GM19023 (cell line): ENCODE data around the gene CCNI.

Experiments
- ATAC-seq: cut with Tn5 transposase; IDR thresholded peaks from one replicate; pipeline ENCODE4 v1.9.1; 2021; ENCODE audit warnings: mild to moderate bottlenecking, moderate library complexity; ENCODE audit not compliant: unreplicated experiment

Gene CCNI

GRCh38 chr4:77007358-77008230, 68.2 kb downstream of the CCNI start:
- ATAC-seq = peak; percentile 90

- peak; percentile 24 for ATAC-seq
Measured at GRCh38 chr4:77006753-77007353, 68.9 kb downstream of the CCNI start.

- ATAC-seq = no peak
Measured at GRCh38 chr4:77003400-77003799, 72.4 kb downstream of the CCNI start.

GRCh38 chr4:77002321-77003107, 73.3 kb downstream of the CCNI start:
- no peak for ATAC-seq

- ATAC-seq = no peak
Measured at GRCh38 chr4:77001907-77002306, 73.9 kb downstream of the CCNI start.

GRCh38 chr4:76998251-76998901, 77.4 kb downstream of the CCNI start:
- ATAC-seq = no peak

GRCh38 chr4:76997532-76997931, 78.3 kb downstream of the CCNI start:
- ATAC-seq = no peak
